GM12891 (cell line): ENCODE measurements around the gene EPS8L3.

Source experiments
- DNase-seq: peaks from one replicate; pipeline ENCODE4 v3.0.0; 2011; ENCODE audit warnings: low spot score; ENCODE audit not compliant: insufficient read length
- FAIRE-seq: peaks from 2 replicates; lab custom pipeline; 2011; peaks lifted over from hg19 to GRCh38; lab: Jason Lieb, UNC
- PAX5 ChIP-seq: IDR thresholded peaks from 2 replicates; pipeline ENCODE4 v1.6.1; 2011; ENCODE audit warnings: low read length, moderate library complexity, mild to moderate bottlenecking; ENCODE audit not compliant: insufficient read depth, severe bottlenecking
- POLR2A ChIP-seq: IDR thresholded peaks from 2 replicates; pipeline ENCODE4 v1.6.1; 2011; ENCODE audit warnings: low read depth, low read length, control low read depth
- POLR2AphosphoS5 ChIP-seq: IDR thresholded peaks from 2 replicates; pipeline ENCODE4 v1.6.1; 2011; ENCODE audit warnings: low read depth, low read length, control low read depth
- POU2F2 ChIP-seq: IDR thresholded peaks from 2 replicates; pipeline ENCODE4 v1.6.1; 2011; ENCODE audit warnings: low read depth, mild to moderate bottlenecking, control low read depth, low read length, moderate library complexity
- SPI1 ChIP-seq: IDR thresholded peaks from 2 replicates; pipeline ENCODE4 v1.6.1; 2011; ENCODE audit warnings: low read depth, low read length, control low read depth
- TAF1 ChIP-seq: IDR thresholded peaks from 2 replicates; pipeline ENCODE4 v1.6.1; 2011; ENCODE audit warnings: low read depth, low read length, control low read depth

The EPS8L3 gene

GRCh38 chr1:109786531-109787021 lies 22.9 kb upstream of the EPS8L3 start:
- TF ChIP-seq PAX5 (no peak), SPI1 (no peak), TAF1 (no peak), POLR2AphosphoS5 (no peak), POLR2A (no peak), POU2F2 (no peak)
- DNase-seq (no peak), FAIRE-seq (no peak)

GRCh38 chr1:109786112-109786480 lies 22.4 kb upstream of the EPS8L3 start:
- FAIRE-seq: no peak
- DNase-seq: no peak
- TF ChIP-seq SPI1 (no peak), POU2F2 (no peak), PAX5 (no peak), POLR2A (no peak), POLR2AphosphoS5 (no peak), TAF1 (no peak)

GRCh38 chr1:109785446-109786111 lies 21.9 kb upstream of the EPS8L3 start:
- DNase-seq (no peak), FAIRE-seq (no peak)

GRCh38 chr1:109784551-109785252 lies 21.0 kb upstream of the EPS8L3 start:
- DNase-seq: no peak
- TF ChIP-seq PAX5 (no peak), POLR2AphosphoS5 (no peak), POU2F2 (no peak), TAF1 (no peak), SPI1 (no peak), POLR2A (no peak)
- FAIRE-seq: no peak

More at GRCh38 chr1:109785446-109786111, 21.9 kb upstream of the EPS8L3 start:
- no peak for TF ChIP-seq POLR2AphosphoS5
- no peak for TF ChIP-seq POU2F2
- TF ChIP-seq POLR2A: no peak
- TF ChIP-seq SPI1: no peak
- TF ChIP-seq PAX5: no peak
- no peak for TF ChIP-seq TAF1

- DNase-seq (no peak), FAIRE-seq (no peak)
- TF ChIP-seq POLR2A (no peak), TAF1 (no peak), POU2F2 (no peak), POLR2AphosphoS5 (no peak), SPI1 (no peak), PAX5 (no peak)
Measured at GRCh38 chr1:109783436-109783835, 19.7 kb upstream of the EPS8L3 start.

- DNase-seq (no peak), FAIRE-seq (no peak)
- TF ChIP-seq POLR2AphosphoS5: no peak
- TF ChIP-seq POLR2A: no peak
- TF ChIP-seq PAX5: no peak
- TF ChIP-seq POU2F2: no peak
- no peak for TF ChIP-seq TAF1
- TF ChIP-seq SPI1: no peak
Measured at GRCh38 chr1:109782927-109783326, 19.2 kb upstream of the EPS8L3 start.

- no peak for FAIRE-seq
- no peak for TF ChIP-seq PAX5
- TF ChIP-seq SPI1: no peak
- no peak for TF ChIP-seq POLR2AphosphoS5
- no peak for TF ChIP-seq TAF1
- TF ChIP-seq POLR2A: no peak
- no peak for TF ChIP-seq POU2F2
- no peak for DNase-seq
Measured at GRCh38 chr1:109782514-109782913, 18.8 kb upstream of the EPS8L3 start.

GRCh38 chr1:109781806-109782205 lies 18.1 kb upstream of the EPS8L3 start:
- DNase-seq (no peak), FAIRE-seq (no peak)
- TF ChIP-seq POU2F2 (no peak), POLR2A (no peak), TAF1 (no peak), PAX5 (no peak), SPI1 (no peak), POLR2AphosphoS5 (no peak)

- DNase-seq (no peak), FAIRE-seq (no peak)
- TF ChIP-seq TAF1 (no peak), SPI1 (no peak), POU2F2 (no peak)
Measured at GRCh38 chr1:109780982-109781381, 17.3 kb upstream of the EPS8L3 start.

GRCh38 chr1:109777980-109778625 lies 14.4 kb upstream of the EPS8L3 start:
- TF ChIP-seq POLR2A: no peak
- no peak for TF ChIP-seq TAF1
- no peak for TF ChIP-seq POU2F2
- TF ChIP-seq PAX5: no peak
- no peak for TF ChIP-seq POLR2AphosphoS5
- TF ChIP-seq SPI1: no peak
- FAIRE-seq: no peak
- no peak for DNase-seq
